ENCODE data around the gene KIF17.
"Not testable (repeated sequence)": the region's sequence is repeated elsewhere in the genome, so short reads cannot be mapped to it uniquely, and the experiment has no call there.

Gene KIF17

DNA sequence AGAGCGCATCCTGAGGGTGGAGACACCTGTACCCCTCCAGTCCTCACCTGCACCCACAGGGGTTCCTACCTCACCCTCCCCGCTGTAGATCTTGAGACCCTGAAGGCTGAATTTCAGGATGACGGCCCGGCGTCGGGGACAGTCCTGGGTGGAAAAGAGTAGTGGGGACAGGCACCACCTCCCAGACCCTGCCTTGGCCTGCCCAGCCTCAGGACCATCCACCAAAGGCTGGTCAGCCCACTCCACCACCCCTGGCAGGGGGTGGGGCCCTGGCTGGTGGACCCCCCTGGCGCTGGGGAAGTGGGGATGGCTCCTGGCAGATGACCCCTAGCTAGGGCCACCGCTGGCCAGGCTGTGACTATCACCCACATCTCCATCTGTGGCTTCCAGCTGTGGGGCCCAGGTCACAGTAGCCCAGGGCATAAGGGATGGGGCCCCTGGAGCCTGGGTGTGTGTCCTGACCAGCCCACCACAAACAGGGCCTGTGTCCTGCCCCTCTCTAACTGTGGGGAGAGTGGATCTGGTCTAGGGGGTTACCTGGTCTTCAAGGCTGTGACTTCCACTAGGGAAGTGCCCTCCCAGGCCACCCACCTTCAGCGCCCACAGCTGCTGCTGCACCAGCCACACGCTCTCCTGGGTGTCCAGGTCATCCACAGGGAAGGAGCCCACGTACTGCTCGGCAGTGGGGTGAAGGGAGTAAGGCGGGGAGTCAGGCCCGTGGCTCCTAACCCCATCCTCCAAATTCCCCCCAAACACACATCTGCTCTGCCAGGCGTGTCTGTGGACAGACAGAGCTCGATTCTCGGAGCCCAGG is 9.3 kb upstream of the KIF17 start:
- DNase-seq: no peak

DNA sequence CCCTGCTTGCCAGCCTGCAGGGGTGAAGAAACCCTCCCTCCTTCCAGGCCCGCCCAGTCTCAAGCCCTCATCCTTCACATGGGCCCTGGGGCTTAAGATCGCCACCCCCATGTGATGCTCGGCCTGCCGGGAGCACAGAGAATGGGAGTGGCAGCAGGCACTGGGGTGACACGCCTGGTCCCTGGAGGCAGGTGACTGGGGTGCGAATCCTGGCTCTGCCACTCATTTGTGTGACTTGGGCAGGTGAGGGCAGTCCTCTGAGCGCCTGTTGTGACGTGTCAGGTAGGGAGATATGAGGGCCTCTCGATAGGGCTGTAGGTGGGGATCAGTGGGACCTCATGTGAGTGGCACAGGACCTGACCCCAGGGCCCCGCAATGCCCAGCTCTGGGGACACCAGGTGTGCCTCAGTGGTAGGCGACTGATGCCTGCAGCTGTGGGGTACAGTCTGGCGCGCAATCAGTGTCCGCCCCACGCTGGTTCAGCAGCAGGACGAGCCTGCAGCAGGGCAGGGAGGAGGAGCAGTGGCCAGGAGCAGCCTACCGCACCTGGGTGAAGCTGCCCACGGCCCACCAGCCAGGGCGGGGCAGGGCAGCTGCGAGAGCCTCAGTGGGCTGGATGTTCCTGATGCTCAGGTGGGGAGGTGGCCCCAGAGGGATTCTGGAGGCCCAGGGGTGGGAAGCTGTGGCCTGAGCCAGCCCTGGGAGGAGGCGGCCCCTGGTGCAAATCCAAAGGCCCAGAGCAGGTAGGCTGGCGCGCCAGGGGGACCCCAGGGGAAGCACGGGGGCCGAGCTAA is 8.5 kb upstream of the KIF17 start:
- no peak for DNase-seq

DNA sequence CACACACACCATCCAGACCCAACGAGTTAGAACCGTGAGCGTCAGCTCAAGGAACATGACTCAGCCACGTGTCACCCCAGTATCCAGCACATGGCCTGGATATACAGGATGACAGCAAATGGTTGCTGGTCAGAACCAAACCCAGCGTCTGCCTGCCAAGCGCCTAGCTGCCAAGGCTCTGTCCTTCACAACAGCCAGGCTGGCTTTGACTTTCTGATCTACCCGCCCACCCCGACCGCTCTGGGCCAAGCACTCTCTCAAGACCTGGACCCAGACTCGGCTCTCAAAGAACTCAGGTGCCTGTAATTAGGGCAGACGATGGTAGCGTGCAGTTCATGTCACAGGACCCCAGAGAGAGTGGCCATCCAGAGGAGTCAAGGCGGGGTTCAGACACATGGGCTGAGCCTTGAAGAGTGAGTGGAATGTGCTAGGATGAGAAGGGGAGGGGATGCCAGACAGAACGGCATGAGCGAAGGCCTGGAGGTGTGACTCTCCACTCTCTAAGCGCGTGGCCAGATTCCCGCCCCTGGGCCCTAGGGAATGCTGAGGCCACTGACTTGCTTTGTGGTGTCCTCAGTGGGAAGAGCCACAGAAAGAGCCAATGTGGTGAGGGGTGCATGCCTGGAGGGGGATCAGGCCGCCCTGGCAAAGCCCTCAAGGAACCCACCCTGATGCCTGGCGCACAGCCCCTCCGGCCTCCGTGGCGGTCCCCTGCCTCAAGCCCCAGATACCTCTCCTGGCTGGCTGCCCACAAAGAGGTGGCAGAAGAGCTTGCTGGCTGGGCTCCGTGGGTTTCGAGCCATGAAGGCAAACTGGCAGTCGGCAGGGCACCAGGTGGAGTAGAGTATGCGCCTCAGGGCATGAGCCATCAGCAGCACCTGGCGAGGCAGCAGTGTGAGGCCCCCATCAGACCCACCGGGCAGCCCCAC is 7.6 kb upstream of the KIF17 start:
- no peak for DNase-seq

DNA sequence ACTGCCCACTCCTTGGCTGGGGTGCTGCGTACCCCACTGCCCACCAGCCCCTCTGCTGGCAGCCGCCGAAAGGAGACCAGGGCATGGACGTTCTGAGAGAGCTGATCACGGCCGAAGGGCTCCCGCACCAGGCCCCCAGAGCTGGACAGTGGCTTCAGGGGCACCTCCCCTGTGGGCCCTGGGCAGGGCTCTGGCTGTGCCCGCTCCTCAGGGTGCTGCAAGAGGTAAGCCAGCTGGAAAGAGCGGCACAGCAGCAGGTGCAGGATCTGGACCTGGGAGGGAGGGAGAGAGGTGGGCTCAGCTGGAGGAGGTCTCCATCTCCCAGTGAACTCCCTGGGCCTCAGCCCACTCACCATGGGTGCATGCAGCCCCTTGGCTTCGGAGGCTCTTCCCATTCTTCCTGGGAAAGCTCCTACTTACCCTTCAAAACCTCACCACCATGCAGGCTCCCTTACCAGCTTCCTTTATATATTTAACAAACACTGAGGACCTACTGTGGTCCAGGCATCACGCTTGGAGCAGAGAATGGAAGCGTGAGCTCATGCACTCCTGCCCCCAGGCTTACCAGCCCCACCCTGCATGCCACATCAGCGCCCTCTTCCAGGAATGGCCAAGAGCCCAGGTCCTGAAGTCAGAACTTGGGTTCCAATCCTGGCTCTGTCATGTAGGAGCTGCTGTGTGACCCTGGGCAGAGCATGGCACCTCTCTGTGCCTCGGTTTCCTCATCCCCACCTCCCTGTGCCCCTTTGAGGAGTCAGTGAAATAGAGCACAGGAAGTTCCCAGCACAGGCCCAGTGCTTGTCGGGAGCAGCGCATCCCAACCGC is 6.8 kb upstream of the KIF17 start:
- DNase-seq: no peak

DNA sequence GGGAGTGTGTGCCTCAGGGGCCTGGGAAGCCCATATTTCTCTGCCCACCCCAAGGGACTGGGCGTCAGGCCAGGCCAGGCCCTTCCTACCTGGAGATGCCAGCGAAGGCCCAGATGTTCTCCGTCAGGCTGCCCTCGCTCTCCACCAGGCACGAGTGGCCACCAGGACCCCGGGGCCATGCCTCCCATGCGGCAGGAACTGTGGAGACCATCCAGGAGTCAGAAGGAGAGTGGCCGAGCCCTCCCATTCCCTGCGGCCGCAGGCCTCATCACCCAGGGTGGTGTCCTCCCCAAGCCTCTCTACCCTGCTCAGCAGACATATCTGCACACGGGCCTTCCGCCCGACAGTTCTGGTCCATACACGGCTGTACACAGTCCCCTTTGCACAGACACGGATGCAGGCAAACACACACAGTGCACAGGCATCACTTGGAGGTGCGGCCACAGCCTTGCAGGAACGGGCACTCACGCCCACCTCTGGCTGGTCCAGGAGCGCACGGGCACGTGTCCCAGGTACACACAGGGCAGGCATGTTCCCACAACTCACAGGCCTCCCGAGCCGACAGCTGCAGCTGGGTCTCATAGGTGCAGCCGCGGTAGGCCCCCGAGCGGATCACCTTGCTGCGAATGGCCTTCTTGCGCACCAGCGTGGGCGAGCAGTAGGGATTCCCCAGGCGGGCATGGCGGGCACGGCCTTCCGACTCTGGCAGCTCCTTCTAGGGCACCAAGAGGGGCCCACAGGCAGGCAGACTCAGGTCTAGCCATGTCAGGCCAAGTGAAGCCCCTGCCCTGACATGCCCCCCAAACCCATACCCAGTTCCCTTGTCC is 5.9 kb upstream of the KIF17 start:
- DNase-seq: no peak

DNA sequence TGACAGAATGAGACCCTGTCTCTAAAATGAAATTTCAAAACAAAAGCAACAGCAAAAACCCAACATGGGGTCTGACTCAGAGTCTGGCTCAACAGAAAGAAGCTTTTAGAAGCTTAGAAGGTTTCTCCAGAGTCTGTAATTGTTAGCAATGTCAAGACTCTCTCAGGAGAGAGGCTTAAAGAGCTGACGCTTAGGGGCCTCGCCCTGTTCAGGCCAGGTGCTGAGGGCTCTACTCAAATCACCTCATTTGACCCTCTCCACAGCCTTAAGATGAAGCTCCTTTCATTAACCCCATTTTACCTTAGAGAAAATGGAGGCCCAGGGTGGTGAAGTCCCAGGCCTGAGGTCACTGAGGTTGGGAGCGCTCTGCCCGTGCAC is 5.3 kb upstream of the KIF17 start:
- DNase-seq: no peak

DNA sequence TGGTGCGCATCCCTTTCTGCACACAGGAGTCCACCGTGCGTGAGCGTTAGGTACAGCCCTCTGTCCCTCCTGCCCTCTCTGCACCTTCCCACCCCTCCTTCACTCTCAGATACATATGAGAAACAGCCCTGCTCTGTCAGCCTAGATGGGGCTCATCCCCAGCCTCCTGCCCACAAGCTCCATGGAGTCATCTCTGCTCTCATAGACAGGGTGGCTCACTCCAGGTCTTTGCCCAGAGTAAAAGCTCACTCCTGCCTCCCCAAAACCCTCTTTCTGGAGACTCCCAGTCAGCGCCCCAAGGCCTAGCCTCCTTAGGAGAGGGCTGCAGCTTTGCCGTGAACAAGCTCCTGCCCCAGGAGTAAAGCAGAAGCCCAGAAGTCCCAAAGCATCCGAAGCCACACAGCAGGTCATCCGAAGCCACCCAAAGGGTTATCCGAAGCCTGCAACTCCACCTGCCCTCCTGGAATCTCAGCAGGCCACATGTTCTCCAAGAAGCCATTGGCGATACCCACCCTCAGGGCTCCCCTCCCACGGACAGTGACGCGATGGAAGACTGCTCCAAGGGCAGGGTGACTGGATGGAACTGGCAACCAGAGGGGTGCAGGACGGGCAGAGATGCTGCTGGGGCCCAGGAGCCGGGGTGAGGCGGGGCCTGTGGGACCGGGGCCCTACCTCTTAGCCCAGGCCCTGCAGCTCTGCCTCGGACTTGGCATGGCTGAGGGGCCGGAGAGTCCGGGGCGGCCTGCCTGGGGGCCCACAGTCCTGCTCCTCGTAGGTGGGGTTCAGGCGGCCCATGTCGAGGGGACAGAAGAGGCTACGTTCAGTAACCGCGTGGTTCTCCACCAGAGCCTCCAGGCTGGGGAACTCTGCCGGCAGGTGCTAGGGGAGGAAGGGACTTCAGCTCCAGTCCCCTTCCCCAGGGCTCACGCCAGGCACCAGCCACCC is 3.6 kb upstream of the KIF17 start:
- no peak for DNase-seq

DNA sequence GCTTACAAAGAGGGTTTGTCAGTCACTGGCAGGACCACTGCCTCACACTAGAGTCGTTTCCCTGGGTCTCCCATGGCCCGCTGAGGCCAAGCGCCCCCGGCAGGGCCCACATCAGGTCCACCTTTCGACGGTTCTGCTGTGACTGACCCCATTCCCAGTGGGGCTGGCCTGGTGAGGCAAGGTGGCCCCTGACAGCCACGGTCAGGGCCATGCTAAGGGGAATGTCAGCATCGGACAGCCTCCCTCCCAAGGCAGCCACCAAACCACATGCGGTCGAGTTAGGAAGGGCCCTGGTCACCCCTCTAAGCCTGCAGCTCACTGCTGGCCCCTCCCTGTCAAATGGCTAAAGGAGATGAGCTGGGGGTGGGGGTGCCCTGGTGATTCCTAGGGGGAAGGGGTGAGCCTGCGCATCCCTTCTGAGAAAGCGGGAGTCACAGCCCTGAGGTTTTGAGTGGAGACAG is 2.9 kb upstream of the KIF17 start:
- no peak for DNase-seq

DNA sequence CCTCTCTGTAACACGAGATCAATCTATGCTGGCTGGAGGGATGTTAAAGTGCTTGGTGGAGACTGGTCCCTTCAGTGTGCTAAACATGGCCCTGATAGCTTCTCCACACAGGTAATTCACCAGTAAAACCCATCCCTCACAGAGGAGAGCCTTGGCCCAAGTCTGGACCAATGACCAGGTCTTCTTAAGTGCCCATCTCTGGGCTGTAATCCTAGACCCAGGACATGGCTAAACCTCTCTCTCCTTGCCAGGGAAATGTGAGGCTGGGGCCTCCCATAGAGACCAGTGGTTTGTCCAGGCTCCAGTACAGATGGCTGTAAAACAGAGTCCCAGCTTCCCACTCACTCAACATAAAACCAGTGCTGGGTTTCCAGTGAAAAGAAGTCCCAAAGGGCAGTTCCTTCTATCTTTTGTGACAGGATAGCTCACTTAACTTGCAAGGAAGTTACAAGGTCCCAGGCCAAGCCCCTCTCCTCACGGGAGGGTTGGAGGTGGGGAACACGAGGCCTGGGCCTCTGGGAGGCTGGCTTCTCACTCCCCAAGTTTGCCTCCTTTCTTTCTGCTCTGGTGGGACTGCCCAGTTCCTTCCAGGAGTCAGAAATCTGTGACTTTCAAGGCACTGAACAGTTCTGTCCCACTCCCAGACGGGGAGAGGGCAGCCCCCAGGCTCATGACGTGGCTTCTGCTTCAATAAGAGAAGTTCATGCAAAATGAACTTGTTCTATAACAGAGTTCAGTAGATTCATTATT is 2.2 kb upstream of the KIF17 start:
- DNase-seq: no peak

DNA sequence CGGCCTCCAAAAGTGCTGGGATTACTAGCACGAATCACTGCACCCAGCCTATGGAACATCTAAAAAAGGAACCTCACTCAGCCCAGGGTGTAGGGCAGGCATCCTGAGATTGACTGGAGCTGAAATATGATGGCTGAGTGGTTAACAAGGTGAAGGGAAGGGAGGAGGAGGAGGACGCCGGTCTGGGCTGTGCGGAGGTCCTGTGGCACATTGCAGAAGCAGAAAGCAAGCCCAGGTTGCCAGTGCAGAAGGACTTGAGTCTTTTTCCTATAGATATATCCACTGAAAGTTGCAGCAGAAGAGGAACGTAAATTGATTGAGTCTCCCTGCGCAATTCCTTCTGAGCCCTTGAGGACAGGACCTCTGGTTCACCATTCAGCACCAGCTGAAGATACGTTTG is 1.5 kb upstream of the KIF17 start:
- no peak for DNase-seq

DNA sequence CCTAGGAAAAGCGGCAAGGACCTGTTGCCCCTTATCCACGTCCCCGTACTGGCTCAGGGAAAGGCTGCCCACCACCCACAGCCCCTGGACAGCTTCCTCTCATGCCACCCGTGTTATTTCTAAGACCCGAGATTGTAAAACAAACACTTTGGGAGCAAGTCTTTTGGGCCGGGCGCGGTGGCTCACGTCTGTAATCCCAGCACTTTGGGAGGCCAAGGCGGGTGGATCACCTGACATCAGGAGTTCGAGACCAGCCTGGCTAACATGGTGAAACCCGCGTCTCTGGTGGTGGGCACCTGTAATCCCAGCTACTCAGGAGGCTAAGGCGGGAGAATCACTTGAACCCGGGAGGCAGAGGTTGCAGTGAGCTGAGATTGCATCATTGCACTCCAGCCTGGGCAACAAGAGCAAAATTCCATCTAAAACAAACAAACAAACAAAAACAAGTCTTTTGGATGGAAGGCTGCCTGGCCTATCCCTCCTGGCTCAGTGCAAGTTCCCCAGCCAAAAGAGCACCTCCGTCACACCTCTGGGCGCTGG is 606 bp upstream of the KIF17 start:
- not testable (repeated sequence) for DNase-seq

DNA sequence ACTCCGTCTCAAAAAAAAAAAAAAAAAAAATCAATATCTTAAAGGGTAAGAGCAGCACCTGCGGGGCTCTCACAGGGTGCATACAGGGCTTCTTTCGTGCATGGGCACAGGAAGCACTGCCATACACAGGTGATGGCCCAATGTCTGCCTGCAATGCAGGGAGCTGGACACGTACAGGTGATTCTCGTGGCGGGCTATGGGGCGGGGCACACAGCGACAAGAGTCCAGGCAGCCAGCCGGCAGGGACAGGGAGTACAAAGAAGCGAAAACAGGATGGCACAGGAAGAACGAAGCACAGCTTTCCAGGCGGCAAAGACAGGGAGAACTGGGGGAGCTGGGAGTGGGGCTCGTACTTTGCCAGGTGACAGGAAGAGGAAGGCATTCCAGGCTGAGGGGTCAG is 1.6 kb downstream of the KIF17 start:
- DNase-seq: no peak

DNA sequence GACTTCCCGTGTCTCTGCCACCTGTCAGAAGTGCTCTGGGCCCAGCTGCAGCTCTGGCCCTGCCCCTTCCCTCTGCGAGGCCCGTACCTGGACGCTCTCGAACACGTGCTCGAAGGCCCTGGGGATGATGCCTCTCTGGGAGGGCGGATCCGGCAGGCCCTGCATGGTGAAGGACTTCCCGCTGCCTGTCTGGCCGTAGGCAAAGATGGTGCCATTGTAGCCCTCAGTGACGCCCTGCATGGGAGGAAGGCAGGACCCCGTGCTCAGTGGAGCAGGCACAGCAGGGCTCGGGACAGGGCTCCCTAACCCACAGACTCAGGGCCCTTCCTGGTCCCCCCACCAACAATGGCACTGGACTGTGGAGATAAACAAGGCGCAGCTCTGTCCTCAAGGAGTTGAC is 2.4 kb downstream of the KIF17 start:
- DNase-seq: no peak

DNA sequence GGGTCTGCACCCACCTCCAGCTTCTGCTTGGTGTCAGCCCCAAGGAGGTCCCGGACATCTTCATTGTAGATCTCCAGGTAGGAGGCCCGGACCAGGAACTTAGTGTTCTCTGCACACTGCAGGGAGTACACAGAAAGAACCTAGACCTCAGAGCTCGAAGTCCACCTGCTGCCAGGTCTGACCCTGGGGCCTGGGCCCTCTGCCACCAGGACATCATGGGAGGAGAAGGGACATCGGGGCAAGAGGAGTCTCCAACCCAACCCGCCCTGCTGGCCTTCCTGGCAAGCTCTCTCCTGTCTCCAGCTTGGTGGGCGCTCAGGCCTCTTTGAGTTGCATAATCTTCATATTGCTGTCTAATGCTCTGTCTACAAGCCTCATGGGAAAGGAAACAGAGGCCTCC is 4.4 kb downstream of the KIF17 start:
- no peak for DNase-seq

DNA sequence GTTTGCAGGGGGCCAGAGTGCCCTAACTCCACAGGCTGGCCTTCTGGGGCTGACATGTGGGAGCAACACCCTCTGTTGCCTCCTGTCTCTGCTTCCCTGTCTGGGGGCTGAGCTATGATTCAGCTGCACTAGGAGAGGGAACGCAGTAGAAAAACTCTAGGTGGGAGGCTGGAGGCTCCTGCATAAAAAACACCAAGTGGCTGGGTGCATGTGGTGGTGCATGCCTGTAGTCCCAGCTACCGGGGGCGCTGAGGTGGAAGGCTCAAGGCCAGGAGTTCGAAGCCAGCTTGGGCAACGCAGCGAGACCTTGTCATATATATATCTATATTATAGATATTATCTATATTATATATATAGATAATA is 5.6 kb downstream of the KIF17 start:
- DNase-seq: no peak

DNA sequence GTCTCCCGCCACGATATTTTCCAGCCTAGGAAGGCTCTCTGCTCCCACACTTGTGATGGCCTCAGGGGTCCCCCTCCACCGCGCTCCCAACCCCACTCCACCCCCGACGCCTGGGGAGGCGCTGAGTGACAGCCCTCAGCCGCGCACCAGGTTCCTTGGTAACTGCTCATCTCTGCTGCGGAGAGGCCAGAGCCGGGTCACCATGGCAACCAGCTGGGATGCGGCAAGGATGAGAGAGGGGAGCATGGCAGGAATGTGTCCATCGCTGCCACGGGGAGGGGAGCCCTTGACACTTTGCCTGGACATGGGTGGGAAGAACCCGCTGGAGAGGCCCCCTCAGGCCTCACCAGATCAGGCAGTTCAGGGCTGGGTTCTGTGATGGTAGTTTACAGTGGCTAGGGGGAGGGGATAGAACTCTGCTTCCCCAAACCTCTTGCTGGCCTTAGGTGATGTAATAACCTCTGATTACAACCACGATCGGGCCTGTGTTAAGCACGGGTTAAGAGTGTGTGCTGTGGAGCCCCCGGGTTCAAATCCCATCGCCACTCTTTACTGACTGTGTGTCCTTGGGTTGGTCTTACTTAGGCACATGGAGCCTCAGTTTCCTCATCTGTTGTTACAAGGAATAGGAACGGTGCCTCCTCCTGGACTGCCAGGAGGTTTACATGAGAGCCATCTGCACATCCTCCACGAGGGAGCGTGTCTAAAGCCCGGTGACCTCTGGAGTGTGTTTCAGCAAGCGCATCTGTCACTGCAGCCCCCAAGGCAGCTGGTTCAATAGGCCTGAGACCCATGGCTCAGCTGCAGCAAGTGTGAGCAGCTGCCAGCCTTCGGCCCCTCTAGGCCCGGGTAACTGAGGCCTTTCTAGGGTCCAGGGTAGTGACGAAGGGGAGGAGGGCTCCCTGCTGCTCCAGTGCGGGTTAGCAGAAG is 6.3 kb downstream of the KIF17 start:
- DNase-seq: no peak

DNA sequence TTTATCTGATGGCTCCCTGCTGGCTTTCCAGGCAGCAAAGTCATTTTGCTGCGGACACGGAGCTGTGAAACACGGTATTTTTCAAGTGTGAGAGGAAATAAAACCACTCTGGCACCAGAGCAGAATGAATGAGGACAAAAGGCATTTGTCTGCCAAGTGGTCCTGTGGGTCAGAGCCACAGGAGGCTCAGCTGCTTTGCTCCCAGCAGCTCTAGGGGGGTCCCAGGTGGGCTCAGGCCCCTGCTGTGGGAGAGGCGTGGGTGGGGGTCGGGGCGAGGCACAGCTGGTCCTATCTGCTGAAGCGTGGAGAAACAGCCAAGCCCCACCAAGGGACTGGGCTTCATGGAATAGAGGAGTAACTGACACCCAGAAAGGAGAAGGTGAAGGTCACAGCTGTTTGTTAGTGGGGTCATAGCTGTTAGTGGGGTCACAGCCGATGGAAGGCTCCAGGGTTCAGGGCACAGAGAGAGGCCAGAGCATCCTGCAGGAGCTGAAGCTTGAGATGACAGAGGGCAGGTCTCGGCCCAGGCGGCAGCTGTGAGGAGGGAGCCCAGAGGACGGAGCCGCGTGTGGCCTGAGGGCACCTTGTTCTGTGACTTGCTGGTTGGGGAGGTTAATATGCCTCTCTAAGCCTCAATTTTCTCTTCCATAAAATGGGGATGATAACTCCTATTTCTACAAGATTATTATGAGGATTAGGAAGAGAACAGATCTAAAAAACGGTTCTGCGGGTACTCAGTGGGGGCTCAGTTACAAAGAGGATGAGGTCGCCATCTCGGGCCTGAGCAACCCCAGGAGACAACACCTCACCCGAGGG is 7.1 kb downstream of the KIF17 start:
- no peak for DNase-seq
